HG03565 (cell line): ENCODE results near the gene PCBP4.
"Not testable (repeated sequence)": the region's sequence is repeated elsewhere in the genome, so short reads cannot be mapped to it uniquely, and the experiment has no call there.

Source experiments
- ATAC-seq: cut with Tn5 transposase; IDR thresholded peaks from one replicate; pipeline ENCODE4 v1.9.1; 2021; ENCODE audit warnings: mild to moderate bottlenecking, moderate library complexity; ENCODE audit not compliant: unreplicated experiment

PCBP4 gene

GRCh38 chr3:51995346-51996163 lies 28.3 kb upstream of the PCBP4 start, which contains the start of gene RPL29:
Gene RPL29, minus strand, starts transcription at chr3:51995895. Its CDS starts 434 bp downstream, at chr3:51995461.
- ATAC-seq = peak; percentile 85

- no peak for ATAC-seq
Measured at GRCh38 chr3:51994530-51994929, 27.3 kb upstream of the PCBP4 start.

GRCh38 chr3:51993657-51994056 lies 26.4 kb upstream of the PCBP4 start:
- ATAC-seq = not testable (repeated sequence)

GRCh38 chr3:51992017-51992682 lies 24.9 kb upstream of the PCBP4 start:
- no peak for ATAC-seq

- not testable (repeated sequence) for ATAC-seq
Measured at GRCh38 chr3:51990501-51990971, 23.3 kb upstream of the PCBP4 start.

GRCh38 chr3:51988286-51989146 lies 21.3 kb upstream of the PCBP4 start:
- no peak for ATAC-seq

GRCh38 chr3:51987568-51987967 lies 20.3 kb upstream of the PCBP4 start:
- ATAC-seq = no peak

GRCh38 chr3:51986010-51986947 lies 19.0 kb upstream of the PCBP4 start:
- ATAC-seq = no peak

GRCh38 chr3:51985063-51985462 lies 17.8 kb upstream of the PCBP4 start:
- ATAC-seq = no peak

- ATAC-seq = no peak
Measured at GRCh38 chr3:51984269-51984647, 17.0 kb upstream of the PCBP4 start.

- no peak for ATAC-seq
Measured at GRCh38 chr3:51983578-51984268, 16.5 kb upstream of the PCBP4 start.

- ATAC-seq = peak; percentile 62
Measured at GRCh38 chr3:51982838-51983577, 15.8 kb upstream of the PCBP4 start, which contains the start of gene ACY1. Gene ACY1, plus strand, starts transcription at chr3:51983535. Its CDS starts 530 bp downstream, at chr3:51984065.

GRCh38 chr3:51982352-51982837 lies 15.1 kb upstream of the PCBP4 start:
- peak; percentile 14 for ATAC-seq

- no peak for ATAC-seq
Measured at GRCh38 chr3:51980253-51980652, 13.0 kb upstream of the PCBP4 start.

- ATAC-seq = no peak
Measured at GRCh38 chr3:51978143-51978502, 10.9 kb upstream of the PCBP4 start.

GRCh38 chr3:51977446-51978142 lies 10.3 kb upstream of the PCBP4 start:
- no peak for ATAC-seq

- ATAC-seq = no peak
Measured at GRCh38 chr3:51975852-51976549, 8.7 kb upstream of the PCBP4 start.
